SJSA1 (cell line): ENCODE data around the gene HOXB8. TPM values are rescaled to one million over a fixed set of nuclear protein-coding genes. Genes with fewer than 3 reads are reported as not detected.

ENCODE experiments used
- DNase-seq, 2 experiments: peaks; one replicate each; pipeline ENCODE4 v3.0.0-alpha.2; 2015 to 2020; ENCODE audit warnings: low spot score in 2 of 2, low read depth in 1 of 2
- H3K27ac ChIP-seq: fragments of 250-450 bp; sonication (Bioruptor Pico); 2 replicates; pipeline ENCODE4 v1.5.1; 2020; ENCODE audit warnings: mild to moderate bottlenecking, moderate library complexity
- H3K27me3 ChIP-seq: fragments of 250-450 bp; sonication (Bioruptor Pico); replicated peaks from 2 replicates; pipeline ENCODE4 v1.5.1; 2020; ENCODE audit warnings: mild to moderate bottlenecking, moderate library complexity
- H3K36me3 ChIP-seq: fragments of 250-450 bp; sonication (Bioruptor Pico); 2 replicates; pipeline ENCODE4 v1.5.1; 2020; ENCODE audit warnings: mild to moderate bottlenecking
- H3K4me1 ChIP-seq: fragments of 250-450 bp; sonication (Bioruptor Pico); replicated peaks from 2 replicates; pipeline ENCODE4 v1.6.1; 2021; ENCODE audit warnings: mild to moderate bottlenecking
- H3K4me3 ChIP-seq: fragments of 250-450 bp; sonication (Bioruptor Pico); 2 replicates; pipeline ENCODE4 v1.5.1; 2020; ENCODE audit warnings: mild to moderate bottlenecking
- H3K9me3 ChIP-seq: fragments of 250-450 bp; sonication (Bioruptor Pico); replicated peaks from 2 replicates; pipeline ENCODE4 v1.5.1; 2020; ENCODE audit warnings: mild to moderate bottlenecking
- total RNA-seq: library from RNA; depleted of rRNA; stranded (reverse); fragments of >200 nt; shearing (Covaris generic); gene quantifications from 2 replicates; pipeline ENCODE4 v1.2.3, GENCODE V29; 2014

Gene HOXB8
- total RNA-seq, 1 experiment from 2014 or later = not detected

DNA sequence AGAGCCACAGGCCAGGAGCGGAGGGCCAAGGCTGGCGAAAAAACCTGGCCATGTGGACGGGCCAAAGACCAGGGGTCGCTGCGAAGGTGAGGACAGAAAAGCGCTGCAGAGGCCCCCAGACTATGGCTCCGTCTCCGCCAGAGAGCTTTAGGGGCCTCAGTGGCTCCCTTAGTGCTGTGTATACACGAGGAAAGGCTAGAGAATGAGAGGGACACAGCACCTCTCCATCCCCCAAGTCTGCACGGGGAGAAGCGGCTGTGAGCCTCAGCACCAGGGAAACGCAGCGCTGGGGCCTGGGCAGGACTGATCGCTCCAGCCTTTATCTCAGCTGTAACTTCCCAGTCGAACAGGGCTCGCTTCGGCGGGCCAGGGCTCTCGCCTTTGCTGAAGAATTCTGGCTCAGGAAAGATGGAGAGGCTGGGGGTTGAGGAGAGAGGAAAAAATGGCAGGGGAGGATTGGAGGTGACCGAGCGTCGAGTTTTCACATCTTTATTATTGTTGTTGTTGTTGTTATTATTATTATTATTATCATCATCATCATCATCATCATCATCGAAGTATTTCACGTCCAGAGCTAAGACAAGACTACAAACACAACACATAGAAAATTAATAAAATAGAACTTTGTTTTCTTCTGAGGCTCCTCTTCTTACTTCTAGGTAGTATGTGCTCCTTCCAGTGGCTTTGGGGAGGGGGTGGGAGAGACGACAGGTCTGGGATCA is 19.7 kb downstream of the HOXB8 start:
- DNase-seq = no peak
- no peaks in the 10 kb centered on the region for H3K9me3 ChIP-seq
- H3K4me1 ChIP-seq = peaks cover 26% of the 10 kb centered on the region
- H3K36me3 ChIP-seq = peaks cover 11% of the 10 kb centered on the region
- no peak overlapping the region for H3K27ac ChIP-seq
- peaks cover 7% of the 10 kb centered on the region for H3K27me3 ChIP-seq
- H3K4me3 ChIP-seq = no peak overlapping the region

- Histone ChIP-seq H3K36me3 (peaks cover 11% of the 10 kb centered on the region), H3K27me3 (peaks cover 7% of the 10 kb centered on the region), H3K9me3 (no peaks in the 10 kb centered on the region), H3K4me3 (no peak overlapping the region), H3K4me1 (peaks cover 26% of the 10 kb centered on the region), H3K27ac (no peak overlapping the region)
- no peak for DNase-seq
Observed at GRCh38 chr17:48594538-48595277, 20.4 kb downstream of the HOXB8 start.

GRCh38 chr17:48593840-48594537 is 21.1 kb downstream of the HOXB8 start:
- peaks cover 7% of the 10 kb centered on the region for H3K27me3 ChIP-seq

GRCh38 chr17:48593126-48593829 is 21.8 kb downstream of the HOXB8 start, which contains the start of gene HOXB5:
HOXB5 (minus strand) TSS chr17:48593779; CDS start chr17:48593682, 97 bp downstream.
- Histone ChIP-seq H3K36me3 (peaks cover 11% of the 10 kb centered on the region), H3K27me3 (no peaks in the 10 kb centered on the region; the same call in 1 of the 2 replicates), H3K9me3 (no peaks in the 10 kb centered on the region), H3K27ac (no peak within 1 kb of the TSS), H3K4me3 (peak within 1 kb of the TSS; percentile 24), H3K4me1 (peaks cover 21% of the 10 kb centered on the region)
- no peak for DNase-seq

More at GRCh38 chr17:48593840-48594537, 21.1 kb downstream of the HOXB8 start:
- peak overlapping the region; percentile 24 for H3K4me3 ChIP-seq
- no peak overlapping the region for H3K27ac ChIP-seq
- peaks cover 11% of the 10 kb centered on the region for H3K36me3 ChIP-seq
- H3K4me1 ChIP-seq = peaks cover 26% of the 10 kb centered on the region
- H3K9me3 ChIP-seq = no peaks in the 10 kb centered on the region
- DNase-seq = peak; percentile 79 to 85

- Histone ChIP-seq H3K9me3 (no peaks in the 10 kb centered on the region), H3K27me3 (no peaks in the 10 kb centered on the region), H3K4me1 (peaks cover 21% of the 10 kb centered on the region), H3K27ac (no peak overlapping the region), H3K36me3 (peaks cover 11% of the 10 kb centered on the region), H3K4me3 (no peak overlapping the region)
- no peak for DNase-seq
Observed at GRCh38 chr17:48592577-48592976, 22.5 kb downstream of the HOXB8 start.

DNA sequence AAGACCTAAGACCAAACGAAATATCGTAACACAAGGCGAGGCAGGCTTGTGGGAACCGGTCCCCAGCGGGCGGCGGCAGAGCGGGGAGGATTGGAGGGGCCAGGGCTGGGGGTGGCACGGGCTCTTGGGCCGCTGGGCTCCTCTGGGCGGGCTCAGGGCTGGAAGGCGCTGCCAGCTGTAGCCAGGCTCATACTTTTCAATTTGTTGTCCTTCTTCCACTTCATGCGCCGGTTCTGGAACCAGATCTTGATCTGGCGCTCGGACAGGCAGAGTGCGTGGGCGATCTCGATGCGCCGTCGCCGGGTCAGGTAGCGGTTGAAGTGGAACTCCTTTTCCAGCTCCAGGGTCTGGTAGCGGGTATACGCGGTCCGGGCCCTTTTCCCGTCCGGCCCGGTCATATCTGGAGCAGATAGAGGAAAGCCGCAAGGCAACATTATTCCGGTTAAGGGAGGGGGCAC is 23.0 kb downstream of the HOXB8 start:
- Histone ChIP-seq H3K27ac (no peak overlapping the region), H3K9me3 (no peaks in the 10 kb centered on the region), H3K4me1 (peaks cover 21% of the 10 kb centered on the region), H3K36me3 (peaks cover 11% of the 10 kb centered on the region), H3K4me3 (no peak overlapping the region), H3K27me3 (no peaks in the 10 kb centered on the region)
- no peak for DNase-seq

DNA sequence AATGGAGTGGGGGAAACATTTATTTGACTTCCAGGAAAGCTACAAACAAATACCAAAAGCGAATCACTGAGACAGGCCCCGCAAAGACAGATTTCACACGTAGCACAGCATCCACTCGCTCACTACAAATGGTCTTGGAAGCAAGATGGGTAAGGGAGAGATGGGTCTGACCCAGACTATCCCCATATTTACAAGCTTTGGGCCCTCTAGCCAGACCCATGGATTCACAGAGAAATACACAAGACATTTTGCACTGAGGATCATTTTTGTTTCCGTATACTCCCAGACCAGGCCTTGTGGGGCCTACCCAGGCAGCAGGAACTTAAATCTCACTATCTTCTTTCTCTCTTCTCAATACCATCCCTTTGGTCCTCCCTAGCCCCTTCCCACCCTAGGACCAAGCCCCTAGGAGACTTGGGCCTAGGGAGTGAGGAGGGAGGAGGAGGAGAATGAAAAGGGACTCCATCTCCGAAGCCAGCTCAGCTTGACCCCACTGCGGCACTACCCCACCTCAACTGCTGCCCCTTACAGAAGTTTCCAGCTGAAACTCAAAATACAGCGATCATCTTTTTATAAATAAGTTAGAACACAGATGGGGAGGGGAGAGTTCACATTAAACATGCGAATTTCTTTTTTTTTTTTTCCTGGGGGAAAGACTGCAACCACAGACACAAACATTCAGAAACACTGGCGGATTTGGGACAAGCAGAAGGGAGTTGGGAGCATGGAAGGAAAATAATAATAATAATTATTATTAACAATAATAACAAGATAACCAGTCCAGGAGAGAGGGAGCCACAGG is 23.6 kb downstream of the HOXB8 start:
- no peak for DNase-seq
- H3K4me3 ChIP-seq = no peak overlapping the region
- peaks cover 22% of the 10 kb centered on the region for H3K4me1 ChIP-seq
- H3K27ac ChIP-seq = no peak overlapping the region
- no peaks in the 10 kb centered on the region for H3K27me3 ChIP-seq
- H3K9me3 ChIP-seq = no peaks in the 10 kb centered on the region
- H3K36me3 ChIP-seq = peaks cover 9% of the 10 kb centered on the region

- DNase-seq = no peak
- H3K27me3 ChIP-seq = no peaks in the 10 kb centered on the region
- no peaks in the 10 kb centered on the region for H3K9me3 ChIP-seq
- peaks cover 4% of the 10 kb centered on the region; the same call in 1 of the 2 replicates for H3K36me3 ChIP-seq
- H3K4me1 ChIP-seq = peaks cover 28% of the 10 kb centered on the region
- H3K4me3 ChIP-seq = no peak overlapping the region
- no peak overlapping the region for H3K27ac ChIP-seq
Observed at GRCh38 chr17:48590607-48591161, 24.4 kb downstream of the HOXB8 start.

GRCh38 chr17:48589831-48590606 is 25.1 kb downstream of the HOXB8 start, which contains the start of gene HOXB3:
HOXB3 (minus strand) TSS chr17:48590241; CDS start chr17:48552474, 37,767 bp downstream.
- no peak within 1 kb of the TSS for H3K27ac ChIP-seq
- no peaks in the 10 kb centered on the region for H3K9me3 ChIP-seq
- DNase-seq = no peak
- no peak within 1 kb of the TSS for H3K4me3 ChIP-seq
- peaks cover 30% of the 10 kb centered on the region for H3K4me1 ChIP-seq
- no peaks in the 10 kb centered on the region for H3K27me3 ChIP-seq
- H3K36me3 ChIP-seq = 0 out of 2 replicates have a peak, but pooled peaks cover 4% of the 10 kb centered on the region

DNA sequence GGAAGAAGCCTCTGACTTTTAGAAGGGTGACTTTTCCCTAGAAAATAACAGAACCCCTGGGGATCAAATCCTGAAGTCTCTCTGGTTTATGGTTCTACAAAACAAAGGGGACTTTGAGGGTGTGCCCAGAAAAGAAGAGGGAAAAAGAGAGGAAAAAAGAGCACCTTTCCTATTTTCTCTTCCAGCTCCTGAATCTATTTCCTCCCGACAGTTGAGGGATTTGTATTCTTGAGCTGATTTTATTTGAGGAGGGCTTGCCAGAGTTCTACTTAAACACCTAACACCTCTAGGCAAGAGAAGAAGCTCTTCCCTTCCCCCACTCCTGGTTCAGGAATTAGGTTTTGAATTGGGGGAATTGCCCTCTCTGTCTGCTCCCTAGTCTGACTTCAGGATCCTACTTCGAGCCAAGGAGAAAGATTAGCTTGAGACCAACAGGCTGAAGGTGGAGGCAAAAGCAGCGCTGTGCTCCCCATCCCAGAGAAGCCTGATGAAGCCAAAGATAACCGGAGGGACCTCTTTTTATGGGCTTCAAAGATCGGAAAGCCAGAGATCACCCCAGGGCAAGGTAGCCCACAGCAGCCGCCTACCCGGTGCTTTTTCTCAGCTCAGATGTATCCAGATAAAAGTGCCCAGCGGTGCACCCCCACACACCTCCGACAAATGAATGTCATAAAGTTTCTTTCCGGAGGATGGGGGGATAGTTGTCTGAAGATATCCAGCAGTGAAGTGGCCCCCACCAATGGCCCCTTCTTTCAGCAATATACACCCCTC is 25.8 kb downstream of the HOXB8 start:
- no peak overlapping the region for H3K4me3 ChIP-seq
- peaks cover 32% of the 10 kb centered on the region for H3K4me1 ChIP-seq
- 0 out of 2 replicates have a peak, but pooled peaks cover 4% of the 10 kb centered on the region for H3K36me3 ChIP-seq
- no peak overlapping the region for H3K27ac ChIP-seq
- H3K9me3 ChIP-seq = no peaks in the 10 kb centered on the region
- H3K27me3 ChIP-seq = no peaks in the 10 kb centered on the region
- DNase-seq = no peak

DNA sequence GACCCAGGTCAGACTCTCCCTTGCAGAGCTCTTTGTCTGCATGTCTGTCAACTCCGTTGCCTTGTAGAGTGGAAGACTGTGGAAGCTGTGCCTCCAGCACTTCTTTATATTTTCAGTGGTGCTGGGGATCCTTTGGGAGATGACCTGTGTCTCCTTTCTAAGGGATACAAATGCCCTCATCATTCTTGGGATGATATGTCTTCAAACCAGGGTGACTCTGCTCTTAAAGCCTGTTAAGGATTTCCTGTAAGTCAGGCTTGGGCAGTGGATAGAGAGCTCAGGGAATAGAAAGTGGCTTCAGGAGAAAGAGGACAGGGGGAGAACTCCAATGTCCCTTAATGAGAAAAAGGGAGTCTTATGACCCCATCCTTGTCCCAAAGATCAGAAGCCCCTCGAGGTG is 26.6 kb downstream of the HOXB8 start:
- no peaks in the 10 kb centered on the region for H3K9me3 ChIP-seq
- H3K36me3 ChIP-seq = 0 out of 2 replicates have a peak, but pooled peaks cover 4% of the 10 kb centered on the region
- no peak overlapping the region for H3K27ac ChIP-seq
- H3K27me3 ChIP-seq = no peaks in the 10 kb centered on the region
- peaks cover 28% of the 10 kb centered on the region for H3K4me1 ChIP-seq
- DNase-seq = no peak
- H3K4me3 ChIP-seq = no peak overlapping the region
